ENCODE measurements around the gene SLC35B2.

The SLC35B2 gene

DNA sequence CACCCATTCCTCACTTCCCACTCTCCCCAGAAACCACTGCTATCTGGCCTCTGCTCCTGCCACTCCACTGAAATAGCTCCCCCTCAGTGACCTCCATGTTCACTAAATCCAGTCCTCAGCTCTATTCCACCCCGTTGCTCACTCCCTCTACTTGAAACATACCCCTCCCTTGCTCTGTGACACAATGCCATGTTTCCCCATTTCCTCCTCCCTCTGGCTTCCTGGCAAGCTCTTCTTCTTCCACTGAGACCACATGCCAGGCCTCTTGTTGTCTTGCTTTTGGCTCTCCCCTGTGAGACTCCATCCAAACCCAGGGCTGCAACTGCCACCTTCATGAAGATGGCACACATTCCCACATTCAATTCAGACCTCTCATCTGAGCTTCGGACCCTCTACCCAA lies 26.8 kb upstream of the SLC35B2 start:
- peaks cover 0 to 8% of the 10 kb centered on the region in 2 donors for H3K27me3 ChIP-seq (ENCODE audit: control insufficient read depth in 1 of 2, insufficient read depth in 2 of 2, low read length in 2 of 2)
- H3K9me3 ChIP-seq (ENCODE audit: low read length): no peaks in the 10 kb centered on the region
- no peak overlapping the region for H3K27ac ChIP-seq (ENCODE audit: low read depth, low read length)
- H3K9ac ChIP-seq (ENCODE audit: low read length): no peak overlapping the region
- no peaks in the 10 kb centered on the region for H3K4me1 ChIP-seq (ENCODE audit: insufficient read depth, low read length)
- no peaks in the 10 kb centered on the region for H3K36me3 ChIP-seq (ENCODE audit: insufficient read depth, low read length)
- H3K4me3 ChIP-seq (ENCODE audit: low read depth in 1 of 2, low read length in 2 of 2): no peak overlapping the region

DNA sequence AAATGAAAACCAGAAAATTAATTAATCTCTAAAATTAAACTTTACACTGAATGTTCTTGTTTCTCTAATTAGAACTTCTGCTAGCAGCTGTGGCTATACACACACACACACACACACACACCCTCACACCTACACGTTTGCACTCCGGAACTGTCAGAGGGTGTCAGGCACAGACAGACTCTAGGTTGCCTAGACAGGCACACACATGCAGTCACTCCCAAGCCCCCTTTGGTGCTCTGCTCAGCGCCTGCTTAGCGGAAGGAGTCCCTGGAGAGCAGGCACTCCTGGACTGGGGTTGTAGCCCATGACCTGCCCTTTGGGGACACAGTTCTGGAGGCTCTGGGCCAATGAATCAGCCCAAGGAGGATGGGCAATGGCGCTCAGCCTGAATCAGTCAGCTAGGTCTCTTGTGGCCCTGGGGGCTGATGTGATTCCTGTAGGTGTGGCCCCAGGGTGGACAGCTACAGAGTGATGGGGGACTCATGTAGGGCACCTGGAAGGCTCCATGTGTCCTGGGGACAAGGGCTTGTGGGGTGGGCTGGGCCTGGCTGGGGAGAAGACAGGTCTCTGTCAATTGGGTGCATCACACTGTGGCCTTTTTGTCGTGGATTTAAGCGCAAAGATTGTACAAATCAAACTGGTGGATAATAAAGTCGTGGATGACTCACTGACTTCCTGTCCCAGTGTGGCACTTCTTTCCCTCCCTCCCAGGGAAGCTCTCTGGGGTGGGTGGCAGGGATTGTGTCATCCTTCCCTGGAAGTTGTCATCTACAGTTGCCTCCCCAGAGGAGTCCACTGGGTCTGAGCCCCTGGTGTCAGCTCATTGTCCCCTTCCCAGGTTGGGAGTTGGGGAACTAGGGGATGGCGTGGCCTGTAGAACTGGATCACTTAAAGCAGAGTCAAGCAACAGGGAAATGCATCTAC lies 21.7 kb upstream of the SLC35B2 start:
- H3K4me3 ChIP-seq (ENCODE audit: low read depth in 1 of 2, low read length in 2 of 2): no peak overlapping the region
- no peaks in the 10 kb centered on the region for H3K4me1 ChIP-seq (ENCODE audit: insufficient read depth, low read length)
- peaks cover 4 to 39% of the 10 kb centered on the region in 2 donors for H3K27me3 ChIP-seq (ENCODE audit: control insufficient read depth in 1 of 2, insufficient read depth in 2 of 2, low read length in 2 of 2)
- H3K9ac ChIP-seq (ENCODE audit: low read length): no peak overlapping the region
- H3K9me3 ChIP-seq (ENCODE audit: low read length): no peaks in the 10 kb centered on the region
- H3K36me3 ChIP-seq (ENCODE audit: insufficient read depth, low read length): no peaks in the 10 kb centered on the region
- H3K27ac ChIP-seq (ENCODE audit: low read depth, low read length): no peak overlapping the region

DNA sequence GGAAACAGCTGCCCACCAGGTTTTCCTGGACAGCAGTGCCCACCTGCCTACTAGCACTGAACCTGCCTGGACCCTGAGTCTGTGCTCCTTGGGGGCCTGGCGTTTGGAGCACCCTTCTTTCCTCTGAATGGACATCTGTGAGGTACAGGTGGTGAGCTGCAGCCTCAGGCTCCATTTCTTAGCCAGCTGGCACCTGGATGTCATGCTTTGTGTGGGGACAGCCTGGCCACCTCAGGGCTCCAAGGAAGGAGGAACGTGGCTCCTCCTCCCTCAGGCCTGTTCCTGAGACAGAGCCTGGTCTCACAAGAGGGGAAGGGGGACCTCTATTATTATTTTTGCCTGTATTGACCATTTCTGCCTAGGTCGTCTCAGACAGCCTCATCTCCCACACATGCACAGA lies 21.0 kb upstream of the SLC35B2 start:
- H3K27me3 ChIP-seq (ENCODE audit: control insufficient read depth in 1 of 2, insufficient read depth in 2 of 2, low read length in 2 of 2): peaks cover 8 to 46% of the 10 kb centered on the region in 2 donors

DNA sequence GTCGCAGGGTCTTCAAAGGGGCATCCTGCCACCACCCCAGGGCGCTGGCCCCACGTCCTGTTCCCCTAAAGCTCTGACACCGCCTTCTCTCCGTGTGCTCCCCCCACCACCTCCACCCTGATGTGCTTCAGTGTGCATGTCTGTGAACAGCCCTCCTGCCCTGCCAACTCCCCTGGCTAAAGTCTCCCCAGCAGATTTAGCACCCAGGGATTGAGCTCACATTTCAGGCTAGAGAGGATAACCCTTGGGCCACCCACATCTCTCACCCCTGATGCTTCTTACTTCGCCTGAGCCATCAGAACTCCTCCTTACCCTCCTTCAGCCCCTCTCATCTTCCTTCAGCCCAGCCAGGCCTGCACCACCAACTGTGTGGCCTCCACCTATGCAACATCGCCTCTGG lies 20.4 kb upstream of the SLC35B2 start:
- Histone ChIP-seq H3K9me3 (ENCODE audit: low read length) (no peaks in the 10 kb centered on the region), H3K27ac (ENCODE audit: low read depth, low read length) (no peak overlapping the region), H3K36me3 (ENCODE audit: insufficient read depth, low read length) (no peaks in the 10 kb centered on the region), H3K9ac (ENCODE audit: low read length) (no peak overlapping the region), H3K4me3 (ENCODE audit: low read depth in 1 of 2, low read length in 2 of 2) (no peak overlapping the region), H3K4me1 (ENCODE audit: insufficient read depth, low read length) (no peaks in the 10 kb centered on the region), H3K27me3 (ENCODE audit: control insufficient read depth in 1 of 2, insufficient read depth in 2 of 2, low read length in 2 of 2) (peaks cover 14 to 52% of the 10 kb centered on the region in 2 donors)

More for the DNA sequence above, 21.0 kb upstream of the SLC35B2 start:
- Histone ChIP-seq H3K4me3 (ENCODE audit: low read depth in 1 of 2, low read length in 2 of 2) (no peak overlapping the region), H3K4me1 (ENCODE audit: insufficient read depth, low read length) (no peaks in the 10 kb centered on the region), H3K9me3 (ENCODE audit: low read length) (no peaks in the 10 kb centered on the region), H3K9ac (ENCODE audit: low read length) (no peak overlapping the region), H3K36me3 (ENCODE audit: insufficient read depth, low read length) (no peaks in the 10 kb centered on the region), H3K27ac (ENCODE audit: low read depth, low read length) (no peak overlapping the region)

DNA sequence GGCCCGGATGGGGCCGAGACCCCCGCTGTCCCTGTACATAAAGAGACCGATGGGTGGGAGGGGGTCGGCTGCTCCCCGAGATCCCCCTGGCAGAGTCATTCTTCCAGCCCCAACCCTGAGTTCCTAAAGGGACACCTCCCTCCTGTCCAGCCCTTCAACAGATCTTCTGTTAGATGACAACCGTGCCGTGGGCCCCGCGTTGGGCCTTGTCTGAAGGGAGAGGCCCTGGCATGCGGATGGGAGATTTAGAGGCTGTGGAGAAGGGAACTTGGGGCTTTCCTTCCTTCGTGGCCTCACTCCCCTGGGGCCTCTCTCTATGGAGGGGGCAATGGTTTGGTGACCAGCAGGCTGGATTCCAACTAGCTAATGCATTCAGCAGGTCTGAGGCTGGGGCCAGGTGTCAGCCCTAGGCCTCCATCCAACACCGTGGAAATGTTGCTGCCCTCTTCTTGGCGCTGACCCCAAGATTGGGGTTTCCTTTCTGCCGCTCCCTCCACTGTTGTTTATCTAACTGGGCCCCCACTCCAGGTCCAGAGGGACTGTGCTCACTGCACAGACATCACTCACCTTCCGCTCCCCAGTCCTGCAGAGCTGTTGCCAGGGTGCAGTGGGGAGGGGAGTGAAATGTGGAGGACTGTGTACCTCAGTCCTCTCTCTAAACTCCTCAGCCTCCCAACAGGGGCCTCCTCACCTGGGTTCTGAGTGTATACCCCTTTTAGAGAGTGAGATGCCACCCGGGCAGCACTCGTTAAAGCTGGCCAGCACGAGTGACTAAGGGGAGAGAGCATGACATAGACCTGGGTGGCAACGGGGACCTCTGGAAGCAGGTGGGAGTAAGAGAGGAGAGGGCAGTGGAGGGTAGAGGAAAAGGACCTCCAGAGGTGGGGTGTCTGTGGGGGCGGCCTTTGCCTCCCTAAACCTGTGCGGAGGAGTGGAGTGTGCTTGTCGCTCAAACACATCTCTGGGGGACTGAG lies 19.6 kb upstream of the SLC35B2 start:
- H3K9me3 ChIP-seq (ENCODE audit: low read length): no peaks in the 10 kb centered on the region
- H3K4me3 ChIP-seq (ENCODE audit: low read depth in 1 of 2, low read length in 2 of 2): no peak overlapping the region
- H3K36me3 ChIP-seq (ENCODE audit: insufficient read depth, low read length): no peaks in the 10 kb centered on the region
- H3K27ac ChIP-seq (ENCODE audit: low read depth, low read length): no peak overlapping the region
- H3K9ac ChIP-seq (ENCODE audit: low read length): no peak overlapping the region
- peaks cover 22 to 60% of the 10 kb centered on the region in 2 donors for H3K27me3 ChIP-seq (ENCODE audit: control insufficient read depth in 1 of 2, insufficient read depth in 2 of 2, low read length in 2 of 2)
- no peaks in the 10 kb centered on the region for H3K4me1 ChIP-seq (ENCODE audit: insufficient read depth, low read length)

DNA sequence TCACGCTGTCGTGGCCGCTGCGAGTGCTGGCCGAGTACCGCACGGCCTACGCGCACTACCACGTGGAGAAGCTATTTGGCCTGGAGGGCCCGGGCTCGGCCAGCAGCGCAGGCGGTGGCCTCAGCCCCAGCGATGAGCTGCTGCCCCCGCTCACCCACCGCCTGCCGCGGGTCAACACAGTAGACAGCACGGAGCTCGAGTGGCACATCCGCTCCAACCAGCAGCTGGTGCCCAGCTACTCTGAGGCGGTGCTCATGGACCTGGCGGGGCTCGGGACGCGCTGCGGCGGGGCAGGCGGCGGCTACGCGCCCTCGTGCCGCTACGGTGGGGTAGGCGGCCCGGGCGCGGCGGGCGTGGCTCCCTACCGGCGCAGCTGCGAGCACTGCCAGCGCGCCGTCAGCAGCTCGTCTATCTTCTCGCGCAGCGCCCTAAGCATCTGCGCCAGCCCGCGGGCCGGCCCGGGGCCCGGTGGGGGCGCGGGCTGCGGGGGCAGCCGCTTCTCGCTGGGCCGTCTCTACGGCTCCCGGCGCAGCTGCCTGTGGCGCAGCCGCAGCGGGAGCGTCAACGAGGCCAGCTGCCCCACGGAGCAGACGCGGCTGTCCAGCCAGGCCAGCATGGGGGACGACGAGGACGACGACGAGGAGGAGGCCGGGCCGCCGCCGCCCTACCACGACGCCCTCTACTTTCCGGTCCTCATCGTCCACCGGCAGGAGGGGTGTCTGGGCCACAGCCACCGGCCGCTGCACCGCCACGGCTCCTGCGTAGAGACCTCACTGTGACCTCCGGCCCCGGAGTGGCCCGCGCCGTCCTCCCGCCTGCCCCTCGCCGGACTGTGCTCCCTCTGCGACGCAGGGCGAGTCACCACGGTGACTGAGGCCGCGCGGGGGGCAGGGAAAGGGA lies 18.7 kb upstream of the SLC35B2 start:
- Histone ChIP-seq H3K9me3 (ENCODE audit: low read length) (no peaks in the 10 kb centered on the region), H3K4me3 (ENCODE audit: low read depth in 1 of 2, low read length in 2 of 2) (no peak overlapping the region), H3K36me3 (ENCODE audit: insufficient read depth, low read length) (no peaks in the 10 kb centered on the region), H3K27ac (ENCODE audit: low read depth, low read length) (no peak overlapping the region), H3K4me1 (ENCODE audit: insufficient read depth, low read length) (no peaks in the 10 kb centered on the region), H3K9ac (ENCODE audit: low read length) (no peak overlapping the region), H3K27me3 (ENCODE audit: control insufficient read depth in 1 of 2, insufficient read depth in 2 of 2, low read length in 2 of 2) (peaks cover 32 to 69% of the 10 kb centered on the region in 2 donors)

DNA sequence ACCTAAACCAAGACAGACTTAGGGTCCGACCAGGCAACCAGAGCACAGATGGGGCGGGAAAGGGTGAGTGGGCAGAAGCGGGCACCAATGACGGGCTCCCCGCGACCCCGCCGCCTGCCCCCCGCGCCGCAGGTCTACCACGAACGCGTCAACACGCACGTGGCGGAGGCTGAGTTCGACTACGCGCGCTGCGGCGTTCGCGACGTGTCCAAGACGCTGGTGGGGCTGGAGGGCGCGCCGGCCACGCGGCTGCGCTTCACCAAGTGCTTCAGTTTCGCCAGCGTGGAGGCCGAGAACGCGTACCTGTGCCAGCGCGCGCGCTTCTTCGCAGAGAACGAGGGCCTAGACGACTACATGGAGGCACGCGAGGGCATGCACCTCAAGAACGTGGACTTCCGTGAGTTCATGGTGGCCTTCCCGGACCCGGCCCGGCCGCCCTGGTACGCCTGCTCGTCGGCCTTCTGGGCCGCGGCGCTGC lies 18.0 kb upstream of the SLC35B2 start:
- Histone ChIP-seq H3K36me3 (ENCODE audit: insufficient read depth, low read length) (no peaks in the 10 kb centered on the region), H3K9ac (ENCODE audit: low read length) (no peak overlapping the region), H3K4me3 (ENCODE audit: low read depth in 1 of 2, low read length in 2 of 2) (no peak overlapping the region), H3K27me3 (ENCODE audit: control insufficient read depth in 1 of 2, insufficient read depth in 2 of 2, low read length in 2 of 2) (peaks cover 32 to 70% of the 10 kb centered on the region in 2 donors), H3K9me3 (ENCODE audit: low read length) (no peaks in the 10 kb centered on the region), H3K4me1 (ENCODE audit: insufficient read depth, low read length) (no peaks in the 10 kb centered on the region), H3K27ac (ENCODE audit: low read depth, low read length) (no peak overlapping the region)

DNA sequence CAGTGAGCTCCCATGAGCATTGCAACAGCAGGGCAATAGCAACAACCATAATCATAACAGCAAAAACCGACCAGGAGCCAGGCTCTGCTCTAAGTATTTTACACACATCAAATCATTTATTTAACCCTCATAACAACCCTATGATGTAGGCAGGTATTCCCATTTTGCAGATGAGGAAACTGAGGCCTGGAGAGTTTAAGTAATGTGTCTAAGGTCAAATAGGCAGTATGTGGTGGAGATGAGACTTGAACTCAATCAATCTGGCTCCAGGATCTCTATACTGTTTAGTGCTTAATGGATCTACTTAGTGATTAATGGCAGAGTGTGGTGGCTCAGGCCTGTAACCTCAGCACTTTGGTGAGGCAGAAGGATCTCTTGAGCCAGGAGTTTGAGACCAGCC lies 16.3 kb upstream of the SLC35B2 start:
- H3K4me3 ChIP-seq (ENCODE audit: low read depth in 1 of 2, low read length in 2 of 2): no peak overlapping the region
- peaks cover 44 to 80% of the 10 kb centered on the region in 2 donors for H3K27me3 ChIP-seq (ENCODE audit: control insufficient read depth in 1 of 2, insufficient read depth in 2 of 2, low read length in 2 of 2)

DNA sequence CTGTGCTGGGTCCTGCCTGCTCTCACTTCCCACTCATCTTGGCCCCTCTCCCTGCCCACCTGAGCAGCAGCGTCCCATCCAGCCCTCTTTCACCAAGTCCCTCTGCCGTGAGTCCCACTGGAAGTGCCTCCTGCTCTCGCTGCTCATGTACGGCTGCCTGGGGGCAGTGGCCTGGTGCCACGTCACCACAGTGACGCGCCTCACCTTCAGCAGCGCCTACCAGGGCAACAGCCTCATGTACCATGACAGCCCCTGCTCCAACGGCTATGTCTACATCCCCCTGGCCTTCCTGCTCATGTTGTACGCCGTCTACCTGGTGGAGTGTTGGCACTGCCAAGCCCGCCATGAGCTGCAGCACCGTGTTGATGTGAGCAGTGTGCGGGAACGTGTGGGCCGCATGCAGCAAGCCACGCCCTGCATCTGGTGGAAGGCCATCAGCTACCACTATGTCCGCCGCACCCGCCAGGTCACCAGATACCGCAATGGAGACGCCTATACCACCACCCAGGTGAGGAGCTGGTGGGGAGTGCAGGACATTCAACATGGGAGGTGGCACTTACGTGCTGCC lies 15.8 kb upstream of the SLC35B2 start:
- peaks cover 49 to 83% of the 10 kb centered on the region in 2 donors for H3K27me3 ChIP-seq (ENCODE audit: control insufficient read depth in 1 of 2, insufficient read depth in 2 of 2, low read length in 2 of 2)
- H3K4me3 ChIP-seq (ENCODE audit: low read depth in 1 of 2, low read length in 2 of 2): no peak overlapping the region
- no peak overlapping the region for H3K9ac ChIP-seq (ENCODE audit: low read length)
- H3K9me3 ChIP-seq (ENCODE audit: low read length): no peaks in the 10 kb centered on the region
- no peaks in the 10 kb centered on the region for H3K36me3 ChIP-seq (ENCODE audit: insufficient read depth, low read length)
- no peaks in the 10 kb centered on the region for H3K4me1 ChIP-seq (ENCODE audit: insufficient read depth, low read length)
- H3K27ac ChIP-seq (ENCODE audit: low read depth, low read length): no peak overlapping the region

More for the DNA sequence above, 16.3 kb upstream of the SLC35B2 start:
- Histone ChIP-seq H3K9me3 (ENCODE audit: low read length) (no peaks in the 10 kb centered on the region), H3K36me3 (ENCODE audit: insufficient read depth, low read length) (no peaks in the 10 kb centered on the region), H3K9ac (ENCODE audit: low read length) (no peak overlapping the region), H3K27ac (ENCODE audit: low read depth, low read length) (no peak overlapping the region), H3K4me1 (ENCODE audit: insufficient read depth, low read length) (no peaks in the 10 kb centered on the region)

DNA sequence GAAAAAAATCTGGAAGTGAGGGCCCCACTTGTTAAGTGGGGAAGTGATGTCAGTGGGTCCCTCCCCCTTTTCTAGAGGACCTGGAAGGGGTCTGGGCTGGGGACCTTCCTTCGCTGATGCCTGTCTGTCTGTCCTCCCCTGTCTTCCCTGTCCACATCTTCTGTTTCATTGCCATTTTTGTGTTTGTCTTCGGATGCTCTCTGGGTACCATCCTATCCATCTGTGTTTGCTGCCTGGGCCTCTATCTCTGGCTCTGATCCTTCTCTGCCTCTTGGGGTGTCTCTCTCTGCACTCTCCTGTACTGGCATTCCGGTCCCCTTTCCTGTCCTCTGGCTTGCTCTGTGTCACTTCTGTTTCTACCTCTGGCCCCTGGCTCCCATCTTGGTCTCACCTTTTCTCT lies 15.2 kb upstream of the SLC35B2 start:
- Histone ChIP-seq H3K4me3 (ENCODE audit: low read depth in 1 of 2, low read length in 2 of 2) (no peak overlapping the region), H3K4me1 (ENCODE audit: insufficient read depth, low read length) (no peaks in the 10 kb centered on the region), H3K36me3 (ENCODE audit: insufficient read depth, low read length) (no peaks in the 10 kb centered on the region), H3K9ac (ENCODE audit: low read length) (no peak overlapping the region), H3K27me3 (ENCODE audit: control insufficient read depth in 1 of 2, insufficient read depth in 2 of 2, low read length in 2 of 2) (peaks cover 52 to 79% of the 10 kb centered on the region in 2 donors), H3K9me3 (ENCODE audit: low read length) (no peaks in the 10 kb centered on the region), H3K27ac (ENCODE audit: low read depth, low read length) (no peak overlapping the region)

Measured in muscle layer of colon (tissue), 2 donors.